T-helper 1 cell (primary cell): ENCODE data around the gene SERPINA5.

Source experiments
- DNase-seq, 5 donors: peaks; one replicate each; pipeline ENCODE4 v3.0.0-alpha.2; 2012 to 2020
- total RNA-seq, 4 donors: gene quantifications; one replicate each; lab custom pipeline; 2026; lab: John Stamatoyannopoulos, UW

SERPINA5 gene, protein sequence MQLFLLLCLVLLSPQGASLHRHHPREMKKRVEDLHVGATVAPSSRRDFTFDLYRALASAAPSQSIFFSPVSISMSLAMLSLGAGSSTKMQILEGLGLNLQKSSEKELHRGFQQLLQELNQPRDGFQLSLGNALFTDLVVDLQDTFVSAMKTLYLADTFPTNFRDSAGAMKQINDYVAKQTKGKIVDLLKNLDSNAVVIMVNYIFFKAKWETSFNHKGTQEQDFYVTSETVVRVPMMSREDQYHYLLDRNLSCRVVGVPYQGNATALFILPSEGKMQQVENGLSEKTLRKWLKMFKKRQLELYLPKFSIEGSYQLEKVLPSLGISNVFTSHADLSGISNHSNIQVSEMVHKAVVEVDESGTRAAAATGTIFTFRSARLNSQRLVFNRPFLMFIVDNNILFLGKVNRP
- total RNA-seq, result 0 reads per million in 4 donors

DNA sequence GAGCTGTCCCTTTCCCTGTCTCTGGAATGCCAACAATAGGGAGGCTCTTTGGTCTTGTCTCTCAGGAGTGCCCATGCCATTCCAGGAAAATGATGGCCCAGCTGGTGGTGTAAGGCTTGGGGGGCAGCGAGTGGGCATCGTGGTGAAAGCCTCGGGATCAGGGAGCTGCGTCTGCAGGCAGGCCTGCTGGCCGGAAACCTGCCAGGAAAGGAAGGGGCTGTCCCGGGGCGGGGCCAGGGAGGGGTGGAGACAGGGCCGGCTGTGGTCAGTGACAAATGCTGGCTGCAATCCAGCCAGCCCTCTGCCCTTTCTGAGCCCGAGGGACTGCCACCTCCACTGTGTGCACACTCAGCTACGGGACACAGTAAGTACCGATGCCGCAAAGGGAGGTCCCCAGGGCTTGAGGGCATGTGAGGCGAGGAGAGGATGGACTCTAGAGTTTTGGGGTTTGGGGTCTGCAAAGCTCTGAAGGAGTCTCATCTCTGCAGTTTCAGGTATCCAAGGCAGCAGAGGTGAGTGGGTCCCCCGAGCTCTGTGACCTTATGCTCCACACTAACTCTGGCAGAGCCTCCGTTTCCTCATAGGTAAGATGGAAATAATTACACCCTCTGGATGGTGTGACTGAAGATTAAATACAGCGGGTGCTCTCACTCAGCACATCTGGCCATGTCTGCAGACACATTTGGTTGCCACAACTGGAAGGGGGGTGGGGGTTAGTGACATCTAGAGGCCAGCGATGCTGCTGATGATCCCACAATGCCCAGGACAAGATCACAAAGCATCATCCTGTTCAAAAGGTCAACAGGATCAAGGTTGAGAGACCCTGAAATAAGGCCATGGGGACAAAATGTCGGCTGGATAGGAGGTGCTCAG is at the start of gene SERPINA5:
Gene SERPINA5, plus strand, starts transcription at position 300 of the 873 bp plus-strand sequence. CDS start 5,937 bp downstream, outside the sequence.
- no peak for DNase-seq

DNA sequence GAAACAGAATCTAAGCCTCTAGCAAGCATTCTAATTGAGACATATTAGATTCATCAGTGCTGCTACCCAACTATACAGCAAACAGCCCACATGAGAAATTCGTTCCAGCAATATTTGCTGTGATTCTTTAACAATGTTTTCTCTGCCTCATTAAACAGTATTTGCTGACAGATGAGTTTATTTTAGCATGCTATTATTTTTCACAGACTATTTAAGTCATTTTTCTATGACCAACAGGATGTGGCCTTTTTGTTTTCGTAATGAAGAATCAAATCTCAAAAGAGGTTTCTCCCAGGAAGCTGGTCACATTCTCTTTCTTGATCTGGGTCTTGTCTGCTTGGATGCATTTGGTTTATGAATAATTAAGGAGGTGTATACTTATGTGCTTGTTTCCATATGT is 48.8 kb upstream of the SERPINA5 start:
- DNase-seq, result no peak

DNA sequence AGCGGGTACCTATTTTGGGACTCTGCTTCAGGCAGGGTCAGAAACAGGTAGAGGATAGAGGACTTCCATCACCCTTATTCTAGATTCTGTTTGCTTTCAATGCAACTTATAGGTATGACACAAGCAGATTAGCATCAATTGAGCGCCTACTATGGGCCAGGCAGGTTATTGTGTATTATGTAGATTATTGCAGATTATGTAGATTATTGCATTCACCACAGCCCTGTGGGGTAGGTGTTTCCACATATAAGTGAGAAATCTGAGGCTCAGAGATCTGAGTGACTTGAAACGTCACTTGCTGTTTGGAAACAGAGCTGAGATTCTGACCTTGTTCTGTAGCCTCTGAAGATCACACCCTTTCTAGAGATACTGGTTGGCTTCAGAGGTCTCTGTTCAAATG is 45.7 kb upstream of the SERPINA5 start:
- DNase-seq, result no peak

DNA sequence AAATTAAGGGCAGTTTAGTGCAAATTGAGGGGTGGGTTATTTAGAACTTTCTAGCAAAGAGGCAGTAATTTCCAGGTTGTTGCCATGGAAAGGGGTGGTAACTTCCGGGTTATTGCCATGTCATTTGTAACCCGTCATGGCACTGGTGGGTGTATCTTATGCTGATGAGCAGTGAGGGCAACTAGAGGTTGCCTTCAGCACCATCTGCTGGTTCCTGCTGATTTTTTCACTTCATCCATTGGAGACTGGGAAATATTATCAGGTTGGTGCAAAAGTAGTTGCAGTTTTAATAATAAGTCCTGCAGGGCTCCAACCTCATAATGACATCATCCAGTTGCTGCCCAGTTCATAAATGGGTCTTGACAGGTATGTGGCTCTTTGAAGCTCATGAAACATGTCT is 44.4 kb upstream of the SERPINA5 start:
- DNase-seq, result no peak

DNA sequence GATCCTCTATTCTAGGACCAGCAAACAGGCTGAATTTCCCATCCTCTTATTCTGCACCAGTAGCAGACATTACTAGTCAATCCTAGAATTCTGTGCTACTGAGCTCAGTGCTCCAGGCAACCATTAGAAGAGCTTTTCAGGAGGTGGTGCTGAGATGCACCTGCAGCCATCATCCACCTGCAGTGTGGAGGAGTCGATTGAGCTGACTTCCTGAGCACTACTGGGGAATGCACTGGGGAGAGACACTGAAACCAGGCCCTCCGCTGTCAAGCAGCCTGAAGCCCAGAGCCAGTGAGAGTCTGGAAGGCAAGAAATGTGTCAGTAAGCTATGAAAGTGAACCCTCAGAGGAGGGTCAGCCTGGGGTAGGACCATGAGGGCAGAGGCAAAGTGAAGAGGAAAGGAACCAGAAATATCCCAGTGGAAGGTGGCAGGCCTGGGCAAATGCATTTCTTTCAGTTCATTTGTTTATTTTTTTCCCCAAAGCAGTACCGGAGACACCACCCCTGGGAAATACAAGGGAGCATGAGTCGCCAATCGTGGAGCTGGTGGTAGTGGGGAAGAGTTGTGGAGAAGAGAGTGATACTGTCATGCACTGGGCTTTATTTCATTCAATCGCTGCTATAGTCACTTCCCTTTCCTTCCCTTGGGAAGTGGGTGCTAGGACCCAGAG is 43.0 kb upstream of the SERPINA5 start:
- DNase-seq, result no peak

DNA sequence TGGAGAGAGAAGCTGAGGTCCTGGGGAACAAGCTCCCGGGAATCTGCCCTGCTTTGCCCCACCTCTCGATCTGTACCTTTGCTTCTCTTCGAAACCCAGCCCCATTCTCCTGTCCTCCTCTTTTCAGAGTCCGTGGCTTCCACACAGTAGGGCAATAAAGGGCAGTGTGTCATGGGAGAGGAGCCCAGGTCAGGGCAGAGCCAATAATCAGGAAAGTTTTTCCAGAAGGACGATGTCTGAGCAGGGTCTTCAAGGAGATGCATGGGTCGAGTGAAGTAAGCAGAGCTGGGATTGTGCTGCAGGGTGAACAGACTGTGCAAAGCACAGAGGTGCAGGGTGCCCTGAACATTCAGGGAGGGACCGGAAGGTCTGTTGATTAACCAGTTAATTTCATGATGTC is 42.0 kb upstream of the SERPINA5 start:
- no peak for DNase-seq

DNA sequence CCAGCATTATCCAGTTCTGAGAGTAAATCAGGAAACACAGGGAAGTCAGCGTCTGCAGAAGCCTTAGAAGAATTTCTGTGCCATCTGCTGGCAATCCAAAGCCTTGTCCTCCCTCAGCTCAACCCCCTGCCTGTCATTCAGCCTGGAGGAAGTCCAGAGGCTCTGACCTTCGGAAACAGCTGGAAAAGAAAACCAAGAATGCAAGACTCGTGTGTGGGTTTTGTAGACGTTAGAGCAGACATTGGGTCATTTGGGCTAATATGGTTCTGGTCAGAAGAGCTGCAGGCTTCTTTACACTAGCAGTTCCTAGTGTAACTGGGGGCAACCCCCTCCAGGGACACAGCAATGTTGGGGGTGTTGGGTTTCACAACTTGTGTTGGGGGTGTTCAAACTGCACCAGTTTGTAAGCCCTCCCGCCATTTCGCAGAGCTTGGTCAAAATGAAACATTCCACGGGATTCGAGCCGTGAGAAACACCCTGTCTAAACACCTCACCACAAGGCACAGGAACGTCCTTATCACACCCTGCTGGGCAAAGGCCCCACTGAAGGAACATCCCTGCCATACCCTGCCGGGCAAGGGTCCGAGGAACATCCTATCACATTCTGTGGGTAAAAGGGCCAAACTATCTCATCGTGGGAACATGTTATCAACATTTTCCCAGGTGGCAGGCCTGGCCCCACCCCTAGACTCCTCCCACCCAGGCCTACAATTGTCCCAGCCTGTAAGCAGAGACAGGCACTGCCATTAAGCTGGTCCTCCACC is 41.0 kb upstream of the SERPINA5 start:
- DNase-seq, result no peak

DNA sequence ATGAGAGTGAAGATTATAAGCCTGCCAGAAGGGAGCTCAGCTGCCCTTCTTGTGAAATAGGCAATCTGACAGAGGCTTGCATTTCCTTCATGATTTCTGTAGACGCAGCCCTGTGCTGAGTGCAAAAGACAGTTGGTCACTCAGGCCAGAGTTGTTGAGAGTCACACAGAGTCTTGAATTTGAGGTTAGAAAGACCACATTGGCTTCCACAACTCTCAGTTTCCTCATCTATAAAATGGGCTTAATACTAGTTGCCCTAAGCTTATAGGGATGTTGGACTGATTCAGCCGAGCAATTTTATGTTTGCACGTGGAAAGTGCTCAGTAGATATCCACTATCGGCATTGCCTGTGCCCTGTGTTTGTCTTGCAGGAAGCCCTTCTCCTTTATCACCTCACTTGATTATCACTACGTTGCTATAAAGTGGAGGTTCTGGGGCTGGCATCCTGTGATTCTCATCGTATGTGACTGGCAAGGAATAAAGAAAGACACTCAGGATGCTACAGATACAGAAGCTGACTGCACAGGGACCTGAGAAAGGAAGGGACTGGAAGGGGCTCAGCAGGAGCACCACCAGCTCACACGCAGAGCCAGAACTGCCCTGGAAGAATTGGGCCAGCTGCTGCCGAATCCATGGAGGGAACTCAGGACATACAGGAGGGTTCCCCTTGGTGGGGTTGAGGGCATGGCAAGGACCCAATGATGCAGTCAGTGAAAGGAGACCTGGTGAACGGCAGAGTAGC is 39.8 kb upstream of the SERPINA5 start:
- no peak for DNase-seq

DNA sequence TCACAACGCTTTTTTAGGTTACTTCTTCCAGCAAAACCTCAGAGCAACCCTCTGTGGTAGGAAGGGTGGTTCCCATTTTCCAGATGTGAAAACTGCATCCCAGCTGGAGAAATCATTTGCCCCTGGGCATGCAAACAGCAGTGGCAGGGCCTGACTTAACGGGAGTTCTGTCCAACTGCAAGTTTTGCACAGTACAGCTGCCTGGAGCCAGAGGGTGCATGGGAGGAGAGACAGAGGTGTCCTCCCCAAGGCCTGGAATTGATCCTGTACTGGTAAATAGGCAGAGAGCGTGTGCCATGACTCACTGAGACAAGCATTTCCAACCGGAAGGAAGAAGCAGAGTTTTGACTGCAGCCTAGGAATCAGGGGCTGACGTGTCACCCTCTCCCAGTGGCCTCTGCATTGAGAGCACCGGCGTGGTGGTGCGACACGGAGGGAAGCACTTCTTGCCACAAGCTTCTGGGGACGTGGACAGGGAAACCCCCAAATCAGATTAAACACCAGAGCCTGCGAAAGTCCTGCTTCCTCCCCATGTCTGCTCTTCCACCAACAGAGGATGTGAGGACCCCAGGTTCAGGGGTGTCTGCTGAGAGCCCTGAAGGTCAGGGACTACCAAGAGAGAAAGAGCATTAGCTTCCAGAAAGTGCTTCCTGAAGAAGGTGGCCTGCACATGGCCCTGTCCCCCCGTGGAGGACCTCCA is 39.0 kb upstream of the SERPINA5 start:
- no peak for DNase-seq

DNA sequence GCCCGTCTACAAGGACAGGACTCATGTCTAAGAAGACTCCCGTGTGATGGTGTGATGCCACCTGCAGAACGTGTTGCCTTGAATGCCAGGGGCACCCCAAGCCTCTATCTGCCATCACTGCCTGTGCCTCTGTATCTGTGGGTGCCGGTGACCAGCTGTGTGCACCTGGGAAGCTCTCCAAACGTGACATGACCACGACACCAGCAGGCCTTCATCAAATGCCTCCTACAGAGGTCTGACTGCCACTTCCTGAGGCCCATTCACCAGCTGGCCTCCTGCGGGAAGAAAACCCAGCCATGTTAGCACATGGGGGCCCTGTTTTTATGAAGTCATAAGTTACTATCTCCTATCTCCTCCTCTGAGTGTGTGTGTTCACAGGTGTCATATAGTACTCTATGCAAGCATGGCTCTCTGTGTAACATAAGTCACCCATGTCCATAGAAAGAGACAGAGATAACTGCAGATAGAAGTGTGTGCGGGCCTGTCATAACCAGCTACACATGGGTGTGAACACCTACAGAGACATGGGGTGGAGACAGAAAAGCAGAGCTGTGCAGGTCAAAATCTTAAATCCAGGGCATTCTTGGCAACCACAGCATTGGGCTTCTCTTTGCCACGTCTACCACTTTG is 38.3 kb upstream of the SERPINA5 start:
- DNase-seq, result no peak

DNA sequence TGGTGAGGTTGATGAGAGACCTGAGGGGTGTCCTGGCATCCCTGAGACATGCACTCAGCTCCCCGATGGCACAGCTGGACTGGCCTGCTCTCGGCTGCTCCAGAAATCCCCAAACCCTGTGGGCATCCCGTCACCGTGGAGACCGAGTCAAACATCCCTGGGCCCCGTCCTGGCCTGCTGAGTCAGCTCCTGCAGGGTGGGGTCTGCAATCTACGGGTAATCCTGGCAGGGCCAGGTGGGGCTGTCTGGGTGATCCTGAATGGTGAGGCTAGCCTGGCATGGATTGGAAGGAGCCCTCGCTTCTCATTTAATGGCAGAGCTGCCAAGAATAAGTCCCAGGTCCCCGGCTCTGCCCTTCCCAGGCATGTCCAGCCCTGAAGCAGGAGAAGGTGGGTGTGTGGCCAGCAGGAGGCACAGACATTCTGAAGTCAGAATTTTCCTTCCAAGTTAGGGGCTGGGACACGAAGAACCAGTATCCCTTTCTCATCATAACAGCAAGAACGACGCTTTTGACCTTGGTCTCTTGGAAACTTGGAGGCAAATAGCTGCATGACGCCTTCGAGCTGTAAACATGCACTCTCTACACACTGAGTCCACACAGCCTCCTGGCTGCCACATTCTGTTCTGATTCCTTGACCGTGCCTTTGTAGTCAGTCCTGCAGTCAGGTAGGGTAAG is 37.6 kb upstream of the SERPINA5 start:
- no peak for DNase-seq

DNA sequence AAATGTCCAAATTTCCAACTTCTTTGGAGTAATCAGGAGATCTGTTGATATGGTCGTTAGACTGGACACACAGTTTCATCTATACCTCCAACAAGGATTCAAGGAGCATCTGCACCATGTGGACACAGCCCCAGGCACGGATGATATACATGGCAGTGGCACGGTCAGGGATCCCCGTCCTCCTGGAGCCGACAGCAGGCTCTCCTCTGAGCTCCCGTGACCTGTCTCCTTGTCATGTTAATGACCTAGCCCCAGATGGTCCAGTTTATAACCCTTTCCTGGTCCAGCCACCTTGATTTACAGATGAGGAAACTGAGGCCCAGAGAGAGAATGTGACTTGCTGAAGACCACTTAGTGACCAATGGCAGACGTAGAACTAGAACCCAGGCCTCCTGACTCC is 36.5 kb upstream of the SERPINA5 start:
- no peak for DNase-seq

DNA sequence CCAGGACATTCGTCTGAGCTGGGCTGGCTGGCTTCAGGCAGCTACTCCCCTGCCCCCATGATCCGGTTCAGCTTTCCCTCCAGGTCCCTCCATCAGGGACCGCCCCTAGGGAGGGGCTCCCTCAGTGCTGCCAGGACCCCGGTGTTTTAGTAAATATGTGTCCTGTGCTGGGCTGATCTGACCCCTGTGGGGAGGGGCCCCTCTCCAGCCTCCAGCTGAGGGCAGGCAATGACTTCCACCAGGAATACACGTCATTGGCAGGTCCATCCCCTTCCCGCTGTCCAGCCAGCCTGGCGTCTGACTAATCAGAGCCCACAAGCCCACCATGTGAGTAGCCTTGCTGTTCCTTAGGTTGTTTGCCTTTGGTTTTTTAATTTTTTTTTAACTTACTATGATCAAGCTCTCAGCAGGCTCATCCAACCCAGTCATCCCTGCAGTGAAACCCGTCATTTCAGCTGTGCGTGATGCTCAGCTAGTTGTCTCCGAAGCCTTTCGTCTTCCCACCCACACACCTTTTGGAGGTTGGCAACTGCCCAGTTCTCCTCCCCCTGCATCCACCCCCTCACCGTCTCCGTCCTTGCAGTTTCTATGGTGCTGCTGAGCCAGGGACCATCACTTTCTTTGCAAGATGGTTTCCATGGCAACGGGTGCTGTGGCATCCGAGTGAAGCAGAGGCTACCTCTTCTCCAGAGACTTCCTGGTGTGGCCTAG is 35.9 kb upstream of the SERPINA5 start:
- DNase-seq, result no peak

DNA sequence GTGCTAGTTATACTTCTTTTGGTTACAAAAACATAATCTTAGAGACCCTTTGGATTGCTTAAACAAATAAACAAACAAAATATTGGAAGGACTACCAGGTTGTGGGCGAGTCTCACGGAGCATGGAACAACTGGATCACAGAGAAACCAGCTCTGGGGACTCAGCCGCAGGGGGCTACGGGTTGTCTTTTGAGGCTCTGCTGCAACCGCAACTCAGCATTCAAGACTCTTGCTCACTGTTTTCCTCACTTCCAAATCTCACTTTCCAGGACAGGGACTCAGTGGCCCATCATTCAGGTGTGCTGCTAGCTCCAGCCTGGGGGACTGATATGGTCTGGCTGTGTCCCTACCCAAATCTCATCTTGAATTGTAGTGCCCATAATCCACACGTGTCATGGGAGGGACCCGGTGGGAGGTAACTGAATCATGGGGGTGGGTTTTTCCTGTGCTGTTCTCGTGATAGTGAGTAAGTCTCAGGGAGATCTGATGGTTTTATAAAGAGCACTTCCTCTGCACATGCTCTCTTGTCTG is 34.0 kb upstream of the SERPINA5 start:
- no peak for DNase-seq

DNA sequence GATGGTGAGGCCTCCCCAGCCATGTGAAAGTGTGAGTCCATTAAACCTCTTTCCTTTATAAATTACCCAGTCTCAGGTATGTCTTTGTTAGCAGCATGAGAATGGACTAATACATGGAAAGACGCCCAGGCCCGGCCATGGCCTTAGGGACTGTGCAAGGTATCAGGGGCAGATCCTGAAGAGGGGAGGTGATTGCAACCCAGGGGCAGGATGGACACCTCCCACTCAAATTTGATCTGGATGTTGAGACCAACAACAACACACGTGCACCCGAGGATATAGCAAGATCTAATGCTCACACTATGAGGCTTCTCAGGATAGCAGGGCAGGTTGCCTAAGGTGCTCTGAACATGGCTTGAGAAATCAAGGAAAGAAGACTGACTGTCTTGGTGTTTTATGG is 33.5 kb upstream of the SERPINA5 start:
- DNase-seq, result no peak

DNA sequence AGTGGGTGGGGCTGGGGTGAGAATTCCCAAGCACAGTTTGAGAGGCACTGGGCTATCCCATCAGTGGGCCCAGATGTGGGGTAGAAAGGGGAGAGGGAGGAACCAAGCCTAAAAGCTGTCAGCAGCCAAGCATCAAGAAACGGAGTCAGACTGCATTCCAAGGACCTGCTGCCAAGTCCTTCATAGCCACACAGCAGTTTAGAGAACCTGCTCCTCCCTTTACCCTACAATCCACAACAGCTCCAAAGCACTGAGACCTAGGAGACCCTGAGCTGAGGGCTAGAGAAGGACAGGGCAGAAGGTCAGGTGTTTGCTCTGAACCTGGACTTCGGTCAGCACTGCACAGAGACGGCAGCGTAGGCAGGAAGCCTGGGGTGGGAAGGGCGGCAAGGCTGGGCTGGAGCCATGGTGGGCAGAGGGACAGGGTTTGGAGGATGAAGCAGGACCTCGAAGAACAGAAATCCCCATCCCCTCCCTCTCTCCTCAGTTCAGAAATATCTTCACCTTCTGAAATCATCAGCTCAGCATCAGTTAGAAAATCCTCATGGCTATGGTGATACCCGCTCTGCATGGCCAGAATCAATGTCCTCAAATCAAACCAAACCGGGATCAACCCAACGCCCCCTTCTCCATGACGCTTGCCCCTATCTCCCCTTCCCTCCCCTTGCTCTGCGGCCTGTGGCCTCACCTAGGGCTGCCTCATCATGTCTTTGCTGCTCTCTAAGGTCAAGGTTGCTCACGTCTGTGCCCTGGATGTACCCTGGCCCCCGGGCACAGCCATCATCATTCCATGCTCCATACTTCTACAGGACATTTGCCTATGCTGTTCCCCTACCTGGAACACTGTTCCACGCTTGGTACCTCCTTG is 32.9 kb upstream of the SERPINA5 start:
- DNase-seq, result no peak

DNA sequence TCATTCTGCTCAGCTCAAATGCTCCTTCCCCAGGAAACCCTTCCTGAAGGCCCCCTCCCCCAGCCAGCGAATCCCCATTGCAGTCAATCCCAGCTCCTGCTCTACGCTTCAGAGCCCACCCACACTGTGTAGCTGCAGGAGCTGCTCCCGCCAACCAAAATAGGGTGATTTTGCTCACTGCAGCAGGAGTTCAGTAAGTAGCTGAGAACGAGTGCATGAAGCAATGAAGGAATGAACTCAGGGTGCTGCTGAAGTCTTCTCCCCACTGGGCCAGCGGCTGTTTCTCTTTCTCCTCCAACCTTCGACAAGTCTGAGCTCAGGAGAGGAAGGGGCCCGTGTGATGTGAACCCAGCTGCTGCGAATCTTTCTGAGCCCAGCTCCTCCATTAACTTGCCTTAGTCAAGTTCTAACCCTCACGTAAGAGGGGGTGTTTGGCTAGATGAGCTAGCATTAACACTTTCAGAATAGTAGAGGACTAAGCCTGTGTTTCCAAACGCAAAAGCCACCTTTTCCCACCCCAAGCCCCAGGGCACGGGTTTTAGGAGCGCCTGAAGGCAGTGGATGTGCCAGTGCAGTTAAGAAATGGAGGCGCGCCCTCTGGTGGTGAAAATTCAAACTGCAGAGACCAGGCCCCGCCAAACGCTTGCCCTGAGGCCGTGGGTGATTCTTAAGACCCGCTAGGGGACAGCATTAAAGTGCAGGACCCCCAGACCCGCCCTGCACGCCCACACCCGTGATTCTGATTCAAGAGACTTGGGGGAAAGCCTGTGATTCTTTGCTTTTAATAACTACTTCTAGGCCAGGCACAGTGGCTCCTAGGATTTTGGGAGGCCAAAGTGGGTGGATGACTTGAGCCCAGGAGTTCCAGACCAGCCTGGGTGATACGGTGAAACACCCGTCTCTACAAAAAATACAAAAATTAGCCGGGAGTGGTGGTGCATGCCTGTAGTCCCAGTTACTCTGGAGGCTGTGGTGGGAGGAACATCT is 31.9 kb upstream of the SERPINA5 start:
- peak in 4 of 5 donors; percentile 8 to 40 (median 30) for DNase-seq
